WI38 (cell line): ENCODE measurements around the gene ARHGAP12.

Experiments
- H3K4me3 ChIP-seq: 2 replicates; pipeline ENCODE4 v1.5.1; 2011; ENCODE audit warnings: low read depth, mild to moderate bottlenecking, control low read depth, low read length
- CTCF ChIP-seq: IDR thresholded peaks from 2 replicates; pipeline ENCODE4 v1.5.1; 2012; ENCODE audit warnings: low read depth, mild to moderate bottlenecking, control low read depth, low read length

The ARHGAP12 gene

GRCh38 chr10:31920538-31920937 is 8.1 kb downstream of the ARHGAP12 start:
- no peak overlapping the region for H3K4me3 ChIP-seq
- no peak for TF ChIP-seq CTCF

- no peak for TF ChIP-seq CTCF
- H3K4me3 ChIP-seq = no peak overlapping the region
These were observed 9.8 kb downstream of the ARHGAP12 start for GRCh38 chr10:31918671-31919409.

- TF ChIP-seq CTCF = no peak
- H3K4me3 ChIP-seq = no peak overlapping the region
These were observed 14.3 kb downstream of the ARHGAP12 start for GRCh38 chr10:31914370-31914769.

- peak overlapping the region; percentile 7; the same call in 1 of the 2 replicates for H3K4me3 ChIP-seq
These were observed 15.5 kb downstream of the ARHGAP12 start for GRCh38 chr10:31912898-31913850.

GRCh38 chr10:31912289-31912688 is 16.3 kb downstream of the ARHGAP12 start:
- no peak for TF ChIP-seq CTCF
- H3K4me3 ChIP-seq = peak overlapping the region; percentile 23; the same call in 1 of the 2 replicates

More at GRCh38 chr10:31912898-31913850, 15.5 kb downstream of the ARHGAP12 start:
- TF ChIP-seq CTCF = no peak

- H3K4me3 ChIP-seq = no peak overlapping the region
- no peak for TF ChIP-seq CTCF
These were observed 18.6 kb downstream of the ARHGAP12 start for GRCh38 chr10:31910016-31910415.

GRCh38 chr10:31908157-31908556 is 20.5 kb downstream of the ARHGAP12 start:
- TF ChIP-seq CTCF = no peak
- H3K4me3 ChIP-seq = no peak overlapping the region
